Measurements from ENCODE around the gene TAPBPL.

DNA sequence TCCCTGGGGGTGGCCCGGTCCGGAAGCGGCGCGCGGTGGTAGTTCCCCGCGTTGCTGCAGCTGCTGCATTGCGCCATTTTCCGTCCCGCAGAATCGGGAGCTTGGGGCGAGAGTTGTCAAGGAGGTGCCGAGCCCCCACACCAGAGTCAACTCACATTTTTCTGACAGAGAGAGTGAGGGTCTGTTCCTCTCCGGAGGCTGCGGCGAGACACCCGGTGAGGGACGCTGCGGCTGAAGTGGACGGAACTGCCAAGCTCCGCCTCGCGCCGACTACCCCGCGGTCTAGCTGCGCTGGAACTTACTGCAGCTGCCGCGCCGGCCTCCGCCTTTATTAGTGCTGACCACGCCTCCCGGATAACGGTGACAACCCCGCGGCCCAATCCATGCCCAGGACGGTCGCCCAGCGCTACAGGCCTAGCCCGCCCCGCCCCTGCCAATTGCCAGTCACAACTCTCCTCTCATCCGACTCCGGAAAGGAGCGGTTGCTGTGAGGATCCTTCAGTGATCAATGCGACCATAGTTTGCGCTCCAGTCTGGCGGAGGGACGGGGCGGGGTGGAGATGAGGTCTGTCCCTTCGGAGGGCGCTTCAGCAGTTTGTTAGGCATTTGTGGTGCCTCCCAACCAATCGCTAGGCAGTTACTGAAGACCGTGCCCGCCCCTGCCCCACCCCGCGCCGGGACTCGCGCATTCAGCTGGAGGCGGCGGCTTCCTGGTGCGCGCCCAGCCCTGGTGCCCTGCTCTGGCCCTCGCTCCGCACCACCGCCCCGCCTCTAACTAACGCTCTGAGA lies 18.7 kb downstream of the TAPBPL start, which contains the start of gene VAMP1:
- TF ChIP-seq, protein P1, sequence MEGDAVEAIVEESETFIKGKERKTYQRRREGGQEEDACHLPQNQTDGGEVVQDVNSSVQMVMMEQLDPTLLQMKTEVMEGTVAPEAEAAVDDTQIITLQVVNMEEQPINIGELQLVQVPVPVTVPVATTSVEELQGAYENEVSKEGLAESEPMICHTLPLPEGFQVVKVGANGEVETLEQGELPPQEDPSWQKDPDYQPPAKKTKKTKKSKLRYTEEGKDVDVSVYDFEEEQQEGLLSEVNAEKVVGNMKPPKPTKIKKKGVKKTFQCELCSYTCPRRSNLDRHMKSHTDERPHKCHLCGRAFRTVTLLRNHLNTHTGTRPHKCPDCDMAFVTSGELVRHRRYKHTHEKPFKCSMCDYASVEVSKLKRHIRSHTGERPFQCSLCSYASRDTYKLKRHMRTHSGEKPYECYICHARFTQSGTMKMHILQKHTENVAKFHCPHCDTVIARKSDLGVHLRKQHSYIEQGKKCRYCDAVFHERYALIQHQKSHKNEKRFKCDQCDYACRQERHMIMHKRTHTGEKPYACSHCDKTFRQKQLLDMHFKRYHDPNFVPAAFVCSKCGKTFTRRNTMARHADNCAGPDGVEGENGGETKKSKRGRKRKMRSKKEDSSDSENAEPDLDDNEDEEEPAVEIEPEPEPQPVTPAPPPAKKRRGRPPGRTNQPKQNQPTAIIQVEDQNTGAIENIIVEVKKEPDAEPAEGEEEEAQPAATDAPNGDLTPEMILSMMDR (IDR thresholded peaks at IDR 0.05) = no peak
- TF ChIP-seq, protein P2, sequence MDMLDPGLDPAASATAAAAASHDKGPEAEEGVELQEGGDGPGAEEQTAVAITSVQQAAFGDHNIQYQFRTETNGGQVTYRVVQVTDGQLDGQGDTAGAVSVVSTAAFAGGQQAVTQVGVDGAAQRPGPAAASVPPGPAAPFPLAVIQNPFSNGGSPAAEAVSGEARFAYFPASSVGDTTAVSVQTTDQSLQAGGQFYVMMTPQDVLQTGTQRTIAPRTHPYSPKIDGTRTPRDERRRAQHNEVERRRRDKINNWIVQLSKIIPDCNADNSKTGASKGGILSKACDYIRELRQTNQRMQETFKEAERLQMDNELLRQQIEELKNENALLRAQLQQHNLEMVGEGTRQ (IDR thresholded peaks at IDR 0.05; ENCODE audit: borderline replicate concordance, low read depth, low read length) = no peak
- TF ChIP-seq, protein P3, sequence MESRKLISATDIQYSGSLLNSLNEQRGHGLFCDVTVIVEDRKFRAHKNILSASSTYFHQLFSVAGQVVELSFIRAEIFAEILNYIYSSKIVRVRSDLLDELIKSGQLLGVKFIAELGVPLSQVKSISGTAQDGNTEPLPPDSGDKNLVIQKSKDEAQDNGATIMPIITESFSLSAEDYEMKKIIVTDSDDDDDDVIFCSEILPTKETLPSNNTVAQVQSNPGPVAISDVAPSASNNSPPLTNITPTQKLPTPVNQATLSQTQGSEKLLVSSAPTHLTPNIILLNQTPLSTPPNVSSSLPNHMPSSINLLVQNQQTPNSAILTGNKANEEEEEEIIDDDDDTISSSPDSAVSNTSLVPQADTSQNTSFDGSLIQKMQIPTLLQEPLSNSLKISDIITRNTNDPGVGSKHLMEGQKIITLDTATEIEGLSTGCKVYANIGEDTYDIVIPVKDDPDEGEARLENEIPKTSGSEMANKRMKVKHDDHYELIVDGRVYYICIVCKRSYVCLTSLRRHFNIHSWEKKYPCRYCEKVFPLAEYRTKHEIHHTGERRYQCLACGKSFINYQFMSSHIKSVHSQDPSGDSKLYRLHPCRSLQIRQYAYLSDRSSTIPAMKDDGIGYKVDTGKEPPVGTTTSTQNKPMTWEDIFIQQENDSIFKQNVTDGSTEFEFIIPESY (IDR thresholded peaks at IDR 0.05; ENCODE audit: borderline replicate concordance, low read depth) = 0 out of 2 replicates have a peak, but pooled peaks have one; percentile 17
- TF ChIP-seq, protein P4, sequence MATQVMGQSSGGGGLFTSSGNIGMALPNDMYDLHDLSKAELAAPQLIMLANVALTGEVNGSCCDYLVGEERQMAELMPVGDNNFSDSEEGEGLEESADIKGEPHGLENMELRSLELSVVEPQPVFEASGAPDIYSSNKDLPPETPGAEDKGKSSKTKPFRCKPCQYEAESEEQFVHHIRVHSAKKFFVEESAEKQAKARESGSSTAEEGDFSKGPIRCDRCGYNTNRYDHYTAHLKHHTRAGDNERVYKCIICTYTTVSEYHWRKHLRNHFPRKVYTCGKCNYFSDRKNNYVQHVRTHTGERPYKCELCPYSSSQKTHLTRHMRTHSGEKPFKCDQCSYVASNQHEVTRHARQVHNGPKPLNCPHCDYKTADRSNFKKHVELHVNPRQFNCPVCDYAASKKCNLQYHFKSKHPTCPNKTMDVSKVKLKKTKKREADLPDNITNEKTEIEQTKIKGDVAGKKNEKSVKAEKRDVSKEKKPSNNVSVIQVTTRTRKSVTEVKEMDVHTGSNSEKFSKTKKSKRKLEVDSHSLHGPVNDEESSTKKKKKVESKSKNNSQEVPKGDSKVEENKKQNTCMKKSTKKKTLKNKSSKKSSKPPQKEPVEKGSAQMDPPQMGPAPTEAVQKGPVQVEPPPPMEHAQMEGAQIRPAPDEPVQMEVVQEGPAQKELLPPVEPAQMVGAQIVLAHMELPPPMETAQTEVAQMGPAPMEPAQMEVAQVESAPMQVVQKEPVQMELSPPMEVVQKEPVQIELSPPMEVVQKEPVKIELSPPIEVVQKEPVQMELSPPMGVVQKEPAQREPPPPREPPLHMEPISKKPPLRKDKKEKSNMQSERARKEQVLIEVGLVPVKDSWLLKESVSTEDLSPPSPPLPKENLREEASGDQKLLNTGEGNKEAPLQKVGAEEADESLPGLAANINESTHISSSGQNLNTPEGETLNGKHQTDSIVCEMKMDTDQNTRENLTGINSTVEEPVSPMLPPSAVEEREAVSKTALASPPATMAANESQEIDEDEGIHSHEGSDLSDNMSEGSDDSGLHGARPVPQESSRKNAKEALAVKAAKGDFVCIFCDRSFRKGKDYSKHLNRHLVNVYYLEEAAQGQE (IDR thresholded peaks at IDR 0.05; ENCODE audit: low read depth, low read length) = peak; percentile 47; the same call in 1 of the 2 replicates
- TF ChIP-seq TAF1 (IDR thresholded peaks at IDR 0.05; ENCODE audit: borderline replicate concordance, low read depth, low read length) (peak; percentile 95), SIN3A (IDR thresholded peaks at IDR 0.05; ENCODE audit: borderline replicate concordance, low read depth, low read length) (peak; percentile 85; the same call in 1 of the 2 replicates), POLR2AphosphoS5 (IDR thresholded peaks at IDR 0.05; ENCODE audit: low read depth, low read length) (peak; percentile 100), GABPA (IDR thresholded peaks at IDR 0.05; ENCODE audit: low read depth) (no peak), TEAD4 (IDR thresholded peaks at IDR 0.05; ENCODE audit: borderline replicate concordance, insufficient read depth) (no peak), RAD21 (IDR thresholded peaks at IDR 0.05; ENCODE audit: low read length) (no peak), FOXM1 (IDR thresholded peaks at IDR 0.05; ENCODE audit: low read depth) (no peak), MXI1 (IDR thresholded peaks at IDR 0.05; ENCODE audit: low read depth, low read length) (peak; percentile 79), NRF1 (IDR thresholded peaks at IDR 0.05; ENCODE audit: low read depth, low read length) (peak; percentile 67), RCOR1 (IDR thresholded peaks at IDR 0.05; ENCODE audit: low read length) (no peak)

Data from SK-N-SH (cell line).